Measurements from ENCODE around the gene ADCY3. TPM values are rescaled to one million over a fixed set of nuclear protein-coding genes. Genes with fewer than 3 reads are reported as not detected.

Gene ADCY3
- total RNA-seq, 4 donors from 2014 or later: 11.7 to 80.2 (median 22.6) TPM

- TF ChIP-seq EP300 (IDR thresholded peaks at IDR 0.05; ENCODE audit: low read depth) (no peak), POLR2A (IDR thresholded peaks at IDR 0.05) (no peak), POLR2AphosphoS5 (IDR thresholded peaks at IDR 0.05) (no peak)
- DNase-seq: no peak
- intact Hi-C loops (cut with DNase I; ENCODE audit: low total_unique reads): no loop called here
- Histone ChIP-seq H3K9me3 (no peaks in the 10 kb centered on the region), H3K4me1 (peaks cover 0 to 11% (median 3%) of the 10 kb centered on the region in 4 donors), H3K36me3 (no peaks in the 10 kb centered on the region), H3K27ac (no peak overlapping the region), H3K4me3 (no peak overlapping the region), H3K27me3 (no peaks in the 10 kb centered on the region)
- in situ Hi-C loops (cut with MboI; ENCODE audit: low pct_ligation_motif_present in 1 of 4, low pct_unique_long_range_greater_than_20kb in 1 of 4, low sequenced_read_pairs in 3 of 4): no loop called here
- WGBS, 2 donors (ENCODE audit: low coverage in 1 of 2): 71 to 82% methylated on average over 7 of the region's 7 CpGs
Measured at GRCh38 chr2:24850944-24851343, 69.1 kb downstream of the ADCY3 start.

- H3K27ac ChIP-seq: no peak overlapping the region
- H3K4me3 ChIP-seq: no peak overlapping the region
- H3K36me3 ChIP-seq: no peaks in the 10 kb centered on the region
- 95 to 100% methylated on average over 2 to 5 of the region's 5 CpGs for WGBS, 2 donors (ENCODE audit: low coverage in 1 of 2)
- TF ChIP-seq POLR2AphosphoS5 (IDR thresholded peaks at IDR 0.05): no peak
- TF ChIP-seq POLR2A (IDR thresholded peaks at IDR 0.05): no peak
- no peak for TF ChIP-seq CTCF (IDR thresholded peaks at IDR 0.05)
- no peak for TF ChIP-seq EP300 (IDR thresholded peaks at IDR 0.05; ENCODE audit: low read depth)
- DNase-seq: no peak
- no peaks in the 10 kb centered on the region for H3K27me3 ChIP-seq
- no peaks in the 10 kb centered on the region for H3K9me3 ChIP-seq
- in situ Hi-C loops (cut with MboI; ENCODE audit: low pct_ligation_motif_present in 1 of 4, low pct_unique_long_range_greater_than_20kb in 1 of 4, low sequenced_read_pairs in 3 of 4) (no loop called here), intact Hi-C loops (cut with DNase I; ENCODE audit: low total_unique reads) (no loop called here)
- H3K4me1 ChIP-seq: no peaks in the 10 kb centered on the region
Measured at GRCh38 chr2:24845691-24846090, 74.3 kb downstream of the ADCY3 start.

- no peaks in the 10 kb centered on the region for H3K36me3 ChIP-seq
- no peaks in the 10 kb centered on the region for H3K4me1 ChIP-seq
- intact Hi-C loops (cut with DNase I; ENCODE audit: low total_unique reads) (no loop called here), in situ Hi-C loops (cut with MboI; ENCODE audit: low pct_ligation_motif_present in 1 of 4, low pct_unique_long_range_greater_than_20kb in 1 of 4, low sequenced_read_pairs in 3 of 4) (no loop called here)
- no peak overlapping the region for H3K4me3 ChIP-seq
- DNase-seq: no peak
- WGBS, 2 donors (ENCODE audit: low coverage in 1 of 2): 95% methylated on average over 9 of the region's 9 CpGs; no CpG with 5 or more reads in 1 of the 2 donors
- TF ChIP-seq CTCF (IDR thresholded peaks at IDR 0.05) (no peak), POLR2A (IDR thresholded peaks at IDR 0.05) (no peak), POLR2AphosphoS5 (IDR thresholded peaks at IDR 0.05) (no peak), EP300 (IDR thresholded peaks at IDR 0.05; ENCODE audit: low read depth) (no peak)
- no peaks in the 10 kb centered on the region for H3K27me3 ChIP-seq
- no peak overlapping the region for H3K27ac ChIP-seq
- no peaks in the 10 kb centered on the region for H3K9me3 ChIP-seq
Measured at GRCh38 chr2:24844023-24844685, 75.9 kb downstream of the ADCY3 start.

GRCh38 chr2:24843330-24843860 is 76.6 kb downstream of the ADCY3 start:
- in situ Hi-C loops (cut with MboI; ENCODE audit: low pct_ligation_motif_present in 1 of 4, low pct_unique_long_range_greater_than_20kb in 1 of 4, low sequenced_read_pairs in 3 of 4) (no loop called here), intact Hi-C loops (cut with DNase I; ENCODE audit: low total_unique reads) (no loop called here)
- Histone ChIP-seq H3K27ac (no peak overlapping the region), H3K27me3 (no peaks in the 10 kb centered on the region), H3K4me1 (no peaks in the 10 kb centered on the region), H3K4me3 (no peak overlapping the region), H3K9me3 (no peaks in the 10 kb centered on the region), H3K36me3 (no peaks in the 10 kb centered on the region)
- TF ChIP-seq POLR2A (IDR thresholded peaks at IDR 0.05): no peak
- no peak for TF ChIP-seq POLR2AphosphoS5 (IDR thresholded peaks at IDR 0.05)
- TF ChIP-seq EP300 (IDR thresholded peaks at IDR 0.05; ENCODE audit: low read depth): no peak
- no peak for TF ChIP-seq CTCF (IDR thresholded peaks at IDR 0.05)
- DNase-seq: no peak
- WGBS, 2 donors (ENCODE audit: low coverage in 1 of 2): 93% methylated on average over 12 of the region's 12 CpGs; no CpG with 5 or more reads in 1 of the 2 donors
